Stimulated activated CD4-positive, alpha-beta T cell treated with anti-CD3 and anti-CD28 coated beads, Interleukin-4, amount 100 ng/mL, for 48 hours (primary cell): ENCODE measurements around the gene ZNF548.
"Not testable (repeated sequence)": the region's sequence is repeated elsewhere in the genome, so short reads cannot be mapped to it uniquely, and the experiment has no call there.

Experiments used
- DNase-seq, 2 donors: peaks; one replicate each; pipeline ENCODE4 v3.0.0-alpha.2; 2020; ENCODE audit warnings: low read depth in 2 of 2

ZNF548 gene

GRCh38 chr19:57389730-57390598, at the start of gene ZNF548:
Gene ZNF548, plus strand, starts transcription at chr19:57389854. Its CDS starts 246 bp downstream, at chr19:57390100.
- DNase-seq: peak; percentile 90 to 94

- no peak for DNase-seq
These were observed 47.1 kb upstream of the ZNF548 start for GRCh38 chr19:57342582-57342981.

DNA sequence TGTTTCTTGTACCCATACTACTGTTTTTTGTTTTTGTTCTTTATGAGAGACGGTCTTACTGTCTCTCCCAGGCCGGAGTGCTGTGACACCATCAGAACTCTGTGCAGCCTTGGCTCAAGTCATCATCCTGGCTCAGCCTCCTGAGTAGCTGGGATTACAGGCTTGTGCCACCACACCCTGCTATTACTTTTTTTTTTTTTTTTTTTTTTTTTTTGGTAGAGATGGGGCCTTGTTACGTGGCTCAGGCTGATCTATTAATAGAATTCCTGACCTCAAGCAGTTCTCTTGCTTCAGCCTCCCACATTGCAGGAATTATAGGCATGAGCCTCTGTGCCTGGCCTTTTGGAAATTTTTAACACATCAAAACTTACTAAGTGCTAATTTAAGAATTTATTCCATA, 41.5 kb upstream of the ZNF548 start:
- no peak for DNase-seq

- peak; percentile 64 to 80 for DNase-seq
These were observed 38.5 kb upstream of the ZNF548 start, which contains the start of gene ZNF304 for GRCh38 chr19:57350877-57351805. Gene ZNF304, plus strand, starts transcription at chr19:57351271. Its CDS starts 394 bp downstream, at chr19:57351665.

GRCh38 chr19:57351867-57352266, 37.8 kb upstream of the ZNF548 start:
- no peak for DNase-seq

- DNase-seq: no peak
These were observed 33.7 kb upstream of the ZNF548 start for GRCh38 chr19:57355916-57356315.

GRCh38 chr19:57357406-57357805, 32.2 kb upstream of the ZNF548 start:
- no peak for DNase-seq

GRCh38 chr19:57359300-57359699, 30.4 kb upstream of the ZNF548 start:
- no peak for DNase-seq

GRCh38 chr19:57362419-57362818, 27.2 kb upstream of the ZNF548 start:
- DNase-seq: no peak

DNA sequence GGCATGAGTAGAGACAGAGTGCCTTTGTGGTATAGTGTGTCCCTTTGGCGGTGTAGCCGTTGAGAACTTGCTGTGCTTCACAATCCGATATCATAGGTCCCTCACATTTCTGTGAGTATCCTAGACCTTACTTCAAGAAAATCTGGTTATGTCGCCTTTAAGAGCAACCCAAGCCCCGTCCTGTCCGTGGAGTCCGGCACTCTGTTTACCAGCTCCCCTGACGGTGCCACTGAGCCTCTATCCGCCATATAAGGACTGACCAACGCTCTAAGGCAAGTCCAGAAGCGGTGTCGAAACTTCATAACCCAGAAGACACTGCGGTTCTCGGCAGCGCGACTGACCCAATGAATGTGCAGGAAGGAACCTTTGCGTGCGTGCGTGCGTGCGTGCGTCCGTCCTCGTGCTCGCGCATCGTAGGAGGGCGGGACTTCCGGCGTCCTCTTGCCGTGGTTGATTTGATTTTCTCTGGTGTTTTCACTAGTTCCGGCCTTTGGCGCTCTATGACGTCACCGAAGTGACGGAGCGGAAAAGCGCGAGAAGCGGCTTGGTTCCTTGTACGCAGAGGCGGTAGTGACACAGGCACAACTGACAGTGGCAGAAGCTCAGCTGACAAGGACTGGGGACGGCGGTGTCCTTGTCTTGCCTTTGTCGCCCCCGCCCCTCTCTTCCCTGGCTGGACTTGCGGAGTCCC, 26.5 kb upstream of the ZNF548 start, which contains the start of the genes TRAPPC2B and ZNF547:
Gene TRAPPC2B (plus strand): TSS at position 555 of the 691 bp plus-strand sequence. CDS start 1,283 bp downstream, outside the sequence.
Gene ZNF547 (plus strand): TSS at position 555 of the 691 bp plus-strand sequence. CDS start 5,005 bp downstream, outside the sequence.
- peak; percentile 92 to 96 for DNase-seq

GRCh38 chr19:57363688-57364181, 25.9 kb upstream of the ZNF548 start:
- no peak for DNase-seq

DNA sequence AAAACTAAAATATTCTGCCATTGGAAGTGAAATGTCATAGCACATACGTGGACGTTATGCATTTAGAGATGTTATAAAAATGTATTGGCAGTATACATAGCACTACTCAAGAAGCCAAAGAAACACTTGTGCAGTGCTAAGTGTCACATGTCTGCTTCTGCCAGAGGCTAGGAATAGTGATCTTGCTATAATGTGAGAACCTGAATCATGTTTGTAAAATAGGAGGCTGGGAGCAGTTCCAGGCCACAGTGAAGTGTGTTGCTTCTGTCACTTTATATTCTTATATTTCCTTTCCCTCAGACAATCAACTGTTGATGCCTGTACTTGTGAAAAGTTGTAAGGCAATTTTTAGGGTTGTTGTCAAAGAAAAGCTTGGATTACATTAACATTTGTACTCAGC, 22.9 kb upstream of the ZNF548 start:
- DNase-seq: no peak

- no peak for DNase-seq
These were observed 15.5 kb upstream of the ZNF548 start for GRCh38 chr19:57374179-57374578.

DNA sequence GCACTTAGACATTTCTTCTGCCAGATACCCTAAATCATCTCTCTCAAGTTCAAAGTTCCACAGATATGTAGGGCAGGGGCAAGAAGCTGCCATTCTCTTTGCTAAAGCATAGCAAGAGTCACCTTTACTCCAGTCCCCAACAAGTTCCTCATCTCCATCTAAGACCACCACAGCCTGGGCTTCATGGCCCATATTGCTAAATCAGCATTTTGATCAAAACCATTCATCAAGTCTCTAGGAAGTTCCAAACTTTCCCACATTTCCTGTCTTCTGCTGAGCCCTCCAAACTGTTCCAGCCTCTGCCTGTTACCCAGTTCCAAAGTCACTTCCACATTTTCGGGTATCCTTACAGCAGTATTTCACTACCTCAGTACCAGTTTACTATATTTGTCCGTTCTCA, 15.0 kb upstream of the ZNF548 start:
- DNase-seq: not testable (repeated sequence)

DNA sequence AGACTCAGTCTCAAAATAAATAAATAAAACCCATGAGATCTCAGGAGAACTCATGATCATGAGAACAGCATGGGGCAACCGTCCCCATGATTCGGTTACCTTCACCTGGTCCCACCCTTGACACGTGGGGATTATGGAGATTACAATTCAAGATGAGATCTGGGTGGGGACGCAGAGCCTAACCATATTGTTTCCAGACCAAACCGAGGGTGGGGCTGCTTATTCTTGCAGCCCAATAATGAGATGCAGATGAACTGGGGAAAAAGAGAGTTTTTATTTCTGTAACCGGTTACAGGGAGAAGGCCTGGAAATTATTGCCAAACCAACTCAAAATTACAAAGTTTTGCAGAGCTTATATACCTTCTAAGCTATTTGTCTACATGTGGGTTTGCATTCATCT, 13.5 kb upstream of the ZNF548 start:
- DNase-seq: no peak

GRCh38 chr19:57377498-57378146, 12.0 kb upstream of the ZNF548 start:
- no peak for DNase-seq

DNA sequence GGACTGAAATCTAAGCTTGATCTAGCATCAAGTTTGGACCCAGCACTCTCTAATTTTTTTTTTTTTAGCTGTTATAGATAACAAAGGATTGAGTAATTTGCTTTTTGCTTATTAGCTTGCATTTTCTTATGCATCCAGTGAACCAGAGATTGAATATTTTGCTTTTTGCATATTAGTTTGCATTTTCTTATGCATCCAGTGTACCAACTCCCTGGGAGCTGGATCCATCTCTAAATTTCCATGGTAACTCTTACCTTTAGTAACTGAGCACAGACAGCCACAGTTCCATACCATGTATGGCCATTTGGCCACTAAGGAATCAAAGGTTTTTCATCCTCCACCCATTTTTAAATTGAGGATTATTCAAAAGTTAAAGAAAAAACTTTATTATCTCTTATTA, 8.7 kb upstream of the ZNF548 start:
- no peak for DNase-seq

- no peak for DNase-seq
These were observed 6.7 kb upstream of the ZNF548 start for GRCh38 chr19:57382806-57383488.

DNA sequence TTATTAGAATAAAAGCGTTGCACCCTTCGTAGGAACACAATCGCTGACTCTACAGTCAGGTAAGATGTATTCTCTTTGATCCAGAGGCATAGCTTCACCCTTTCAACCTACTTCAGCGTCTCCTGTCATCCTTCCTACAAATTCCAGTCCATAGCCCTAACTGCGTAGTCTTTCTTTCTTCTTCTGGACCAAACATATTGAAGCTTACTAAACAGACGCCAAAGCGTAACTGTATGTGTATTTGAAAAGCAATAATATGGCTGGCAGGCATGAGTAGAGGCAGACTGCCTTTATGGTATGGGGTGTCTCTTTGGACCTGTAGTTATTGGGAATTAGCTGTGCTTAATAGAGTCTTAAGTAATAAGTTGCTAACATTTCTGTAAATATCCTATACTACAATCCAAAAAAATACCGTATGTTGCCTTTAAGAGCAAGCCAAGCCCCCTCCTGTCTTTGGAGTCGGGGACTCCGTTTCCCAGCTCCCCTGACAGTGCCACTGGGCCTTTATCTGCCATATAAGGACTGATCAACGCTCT, 392 bp upstream of the ZNF548 start:
- no peak for DNase-seq

DNA sequence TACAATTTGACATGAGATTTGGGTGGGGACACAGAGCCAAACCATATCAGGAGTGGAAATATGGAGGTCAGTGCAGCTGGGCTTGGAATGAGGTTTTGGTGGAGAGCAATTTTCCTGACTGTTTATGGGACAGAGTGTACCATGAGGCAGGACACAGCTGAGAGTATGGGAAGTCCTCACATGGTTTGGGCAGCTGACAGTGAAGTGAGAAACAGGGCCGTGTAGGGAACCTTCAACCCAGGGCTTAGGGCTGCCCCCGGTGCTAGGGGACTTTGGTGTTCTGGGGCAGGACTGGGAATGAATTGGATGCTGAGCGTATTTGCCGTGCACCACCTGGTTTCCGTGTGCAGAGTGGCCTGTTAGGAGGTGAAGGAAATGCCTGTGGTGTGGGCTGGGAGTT, 6.1 kb downstream of the ZNF548 start:
- DNase-seq: no peak
